Upper lobe of right lung (tissue), 1 donor: ENCODE results near the gene RP9. TPM values are rescaled to one million over a fixed set of nuclear protein-coding genes. Genes with fewer than 3 reads are reported as not detected.

ENCODE experiments used
- ATAC-seq: fragments of 200-7000 bp; cut with Tn5 transposase; one replicate; pipeline ENCODE4 v1.9.1; 2020; ENCODE audit warnings: mild to moderate bottlenecking, moderate library complexity
- DNase-seq: peaks from one replicate; pipeline ENCODE4 v3.0.0-alpha.2; 2020
- H3K27ac ChIP-seq: fragments of 200-600 bp; one replicate; pipeline ENCODE4 v1.8.0; 2022
- H3K27me3 ChIP-seq: fragments of 200-600 bp; one replicate; pipeline ENCODE4 v1.8.0; 2022; ENCODE audit warnings: mild to moderate bottlenecking
- H3K36me3 ChIP-seq: fragments of 200-600 bp; one replicate; pipeline ENCODE4 v1.8.0; 2022
- H3K4me1 ChIP-seq: fragments of 200-600 bp; one replicate; pipeline ENCODE4 v1.8.0; 2022
- H3K4me3 ChIP-seq: fragments of 200-600 bp; one replicate; pipeline ENCODE4 v1.8.0; 2022; ENCODE audit warnings: mild to moderate bottlenecking
- H3K9me3 ChIP-seq: fragments of 200-600 bp; one replicate; pipeline ENCODE4 v1.8.0; 2022
- CTCF ChIP-seq: fragments of 200-600 bp; IDR thresholded peaks from one replicate; pipeline ENCODE4 v1.8.0; 2022; ENCODE audit warnings: antibody characterized with exemption
- intact Hi-C: fragments of 100-400 bp; cut with DNase I; formaldehyde crosslinking; loops from one replicate; pipeline ENCODE4 v1.11.0; 2022
- total RNA-seq: library from RNA; stranded (reverse); fragmentation: NEBNext Ultra II Directional; extraction: Animal tissue kit (Norgen Biotek cat#: 25700); gene quantifications from one replicate; pipeline ENCODE4 v1.2.1, GENCODE V29; 2021
- donor health status: DM: no; HTN: yes; CAD: no; lungs with severe emphysema.

The RP9 gene
- total RNA-seq, 1 donor from 2014 or later = 11.9 TPM

GRCh38 chr7:33067921-33068320, 41.3 kb downstream of the RP9 start:
- DNase-seq = no peak
- Histone ChIP-seq H3K27me3 (no peaks in the 10 kb centered on the region), H3K36me3 (no peaks in the 10 kb centered on the region), H3K4me3 (no peak overlapping the region), H3K27ac (no peak overlapping the region), H3K9me3 (no peaks in the 10 kb centered on the region), H3K4me1 (peaks cover 7% of the 10 kb centered on the region)
- no peak for TF ChIP-seq CTCF
- intact Hi-C loops = no loop called here
- no peak for ATAC-seq

GRCh38 chr7:33066771-33067170, 42.4 kb downstream of the RP9 start:
- DNase-seq (no peak), ATAC-seq (no peak)
- Histone ChIP-seq H3K9me3 (no peaks in the 10 kb centered on the region), H3K4me1 (peaks cover 5% of the 10 kb centered on the region), H3K4me3 (no peak overlapping the region), H3K27ac (no peak overlapping the region), H3K27me3 (no peaks in the 10 kb centered on the region), H3K36me3 (no peaks in the 10 kb centered on the region)
- intact Hi-C loops = no loop called here
- TF ChIP-seq CTCF = no peak

GRCh38 chr7:33065981-33066380, 43.2 kb downstream of the RP9 start:
- ATAC-seq (no peak), DNase-seq (no peak)
- no peak overlapping the region for H3K4me3 ChIP-seq
- intact Hi-C loops = no loop called here
- TF ChIP-seq CTCF = no peak
- H3K27ac ChIP-seq = no peak overlapping the region
- H3K4me1 ChIP-seq = peaks cover 12% of the 10 kb centered on the region
- H3K27me3 ChIP-seq = no peaks in the 10 kb centered on the region
- no peaks in the 10 kb centered on the region for H3K36me3 ChIP-seq
- H3K9me3 ChIP-seq = no peaks in the 10 kb centered on the region

- ATAC-seq (peak; percentile 99), DNase-seq (peak; percentile 97)
- peak overlapping the region; percentile 88 for H3K27ac ChIP-seq
- intact Hi-C loops = no loop called here
- no peak for TF ChIP-seq CTCF
- no peaks in the 10 kb centered on the region for H3K9me3 ChIP-seq
- peak overlapping the region; percentile 92 for H3K4me3 ChIP-seq
- H3K36me3 ChIP-seq = no peaks in the 10 kb centered on the region
- H3K4me1 ChIP-seq = peaks cover 24% of the 10 kb centered on the region
- H3K27me3 ChIP-seq = no peaks in the 10 kb centered on the region
Observed at GRCh38 chr7:33062782-33063443, 46.3 kb downstream of the RP9 start.

GRCh38 chr7:33062023-33062781, 47.0 kb downstream of the RP9 start, which contains the start of gene NT5C3A:
Gene NT5C3A, minus strand, starts transcription at chr7:33062776. Its CDS starts 71 bp downstream, at chr7:33062705.
- no peaks in the 10 kb centered on the region for H3K36me3 ChIP-seq
- TF ChIP-seq CTCF = no peak
- peak within 1 kb of the TSS; percentile 92 for H3K4me3 ChIP-seq
- ATAC-seq = peak; percentile 4
- DNase-seq = no peak
- intact Hi-C loops = no loop called here
- no peaks in the 10 kb centered on the region for H3K27me3 ChIP-seq
- H3K9me3 ChIP-seq = no peaks in the 10 kb centered on the region
- peak within 1 kb of the TSS; percentile 88 for H3K27ac ChIP-seq
- peaks cover 24% of the 10 kb centered on the region for H3K4me1 ChIP-seq
